ENCODE measurements around the gene RFPL4A.
"Not testable (repeated sequence)": the region's sequence is repeated elsewhere in the genome, so short reads cannot be mapped to it uniquely, and the experiment has no call there.

The RFPL4A gene

DNA sequence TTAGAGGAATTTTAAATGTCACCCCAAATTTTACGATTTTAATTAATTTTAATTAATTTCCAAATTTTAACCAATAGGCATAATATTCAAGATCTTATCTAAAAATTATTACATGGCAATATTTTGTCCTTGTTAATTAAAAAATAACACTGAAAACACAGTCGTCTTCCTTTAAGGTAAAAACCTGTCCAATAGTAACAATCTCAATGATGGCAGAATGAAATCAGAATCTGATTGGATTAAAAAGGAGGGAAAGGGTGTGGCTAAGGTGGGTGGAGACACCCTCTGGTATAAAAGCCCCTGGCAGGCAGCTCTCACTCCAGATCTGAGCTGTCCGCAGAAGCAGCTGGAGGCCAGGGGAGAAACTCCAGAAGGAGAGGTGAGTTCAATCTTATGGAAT is at the start of gene RFPL4A:
TSS of gene RFPL4A (plus strand) at position 301 of the 400 bp plus-strand sequence. CDS start 2,704 bp downstream, outside the sequence.
- not testable (repeated sequence) for DNase-seq

DNA sequence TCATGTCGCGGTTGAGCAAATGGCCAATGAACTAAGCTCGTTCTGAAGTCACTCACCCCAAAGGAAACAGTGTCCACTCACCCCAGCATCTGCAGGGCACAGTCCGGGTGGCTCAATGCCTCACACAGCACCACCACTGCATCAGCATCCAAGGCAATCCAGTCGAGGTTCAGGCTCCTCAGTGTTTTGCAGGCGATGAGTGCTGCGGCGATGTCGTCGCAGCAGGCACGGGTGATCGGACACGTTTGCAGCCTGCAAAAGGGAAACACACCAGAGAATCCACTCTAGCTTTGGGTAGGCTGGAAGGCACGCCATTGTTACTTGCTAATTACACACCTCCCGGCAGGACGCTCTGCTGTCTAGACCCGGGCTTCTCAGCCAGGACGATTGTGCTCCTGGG is 47.2 kb upstream of the RFPL4A start:
- DNase-seq = no peak

DNA sequence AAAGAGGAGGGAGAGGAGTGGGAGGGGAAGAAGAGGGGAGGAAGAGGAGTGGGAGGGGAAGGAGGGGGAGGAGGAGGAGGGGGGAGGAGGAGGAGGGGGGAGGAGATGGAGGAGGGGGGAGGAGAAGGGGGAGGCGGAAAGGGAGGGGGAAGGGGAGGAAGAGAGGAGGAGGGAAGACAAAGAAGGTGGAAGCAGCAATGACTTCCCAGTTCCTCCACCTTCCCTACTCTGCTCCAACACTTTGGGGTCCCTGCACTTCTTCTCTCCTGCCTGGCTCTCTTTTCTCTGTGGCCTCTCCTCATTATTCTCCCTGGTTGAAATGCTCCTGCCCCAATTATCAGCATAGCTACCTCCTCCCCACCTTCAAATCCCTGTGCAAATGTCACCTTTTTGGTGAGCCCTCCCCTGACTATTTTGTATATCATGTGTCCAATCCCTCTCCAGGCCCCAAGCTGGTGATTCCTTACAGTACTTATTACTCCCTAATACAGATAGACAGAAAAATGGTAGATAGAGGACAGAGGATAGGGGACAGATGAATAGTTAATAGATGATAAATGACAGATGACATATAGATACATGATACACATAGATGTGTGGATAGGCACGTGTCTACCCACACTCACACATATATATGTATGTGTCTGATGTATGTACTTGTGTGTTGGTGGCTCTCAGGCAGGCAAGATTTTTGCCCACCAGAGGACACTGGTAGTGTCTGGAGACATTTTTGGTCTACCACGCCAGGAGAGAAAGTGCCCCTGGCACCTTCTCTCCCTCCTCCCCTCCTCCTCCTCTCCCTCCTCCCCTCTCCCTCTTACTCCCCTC is 45.9 kb upstream of the RFPL4A start:
- DNase-seq = no peak

DNA sequence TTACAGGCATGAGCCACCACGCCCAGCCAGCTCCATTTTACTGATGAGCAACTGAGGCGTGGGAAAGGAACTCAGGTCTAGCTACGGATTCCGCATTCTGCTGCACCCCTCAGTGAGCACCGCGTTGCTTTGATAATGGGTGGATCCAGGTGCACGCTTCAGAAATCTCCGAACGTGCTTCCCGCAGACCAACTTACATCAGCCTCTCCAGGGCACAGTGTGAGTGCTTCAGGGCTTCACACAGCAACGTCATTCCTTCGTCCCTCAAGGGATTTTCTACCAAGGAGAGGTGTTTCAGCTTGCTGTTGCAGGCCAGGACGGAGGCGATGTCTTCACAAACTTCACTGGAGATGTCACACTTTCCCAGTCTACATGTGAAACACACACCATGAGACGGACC is 42.4 kb upstream of the RFPL4A start:
- DNase-seq = no peak

GRCh38 chr19:55717251-55717650 is 41.6 kb upstream of the RFPL4A start:
- no peak for DNase-seq

DNA sequence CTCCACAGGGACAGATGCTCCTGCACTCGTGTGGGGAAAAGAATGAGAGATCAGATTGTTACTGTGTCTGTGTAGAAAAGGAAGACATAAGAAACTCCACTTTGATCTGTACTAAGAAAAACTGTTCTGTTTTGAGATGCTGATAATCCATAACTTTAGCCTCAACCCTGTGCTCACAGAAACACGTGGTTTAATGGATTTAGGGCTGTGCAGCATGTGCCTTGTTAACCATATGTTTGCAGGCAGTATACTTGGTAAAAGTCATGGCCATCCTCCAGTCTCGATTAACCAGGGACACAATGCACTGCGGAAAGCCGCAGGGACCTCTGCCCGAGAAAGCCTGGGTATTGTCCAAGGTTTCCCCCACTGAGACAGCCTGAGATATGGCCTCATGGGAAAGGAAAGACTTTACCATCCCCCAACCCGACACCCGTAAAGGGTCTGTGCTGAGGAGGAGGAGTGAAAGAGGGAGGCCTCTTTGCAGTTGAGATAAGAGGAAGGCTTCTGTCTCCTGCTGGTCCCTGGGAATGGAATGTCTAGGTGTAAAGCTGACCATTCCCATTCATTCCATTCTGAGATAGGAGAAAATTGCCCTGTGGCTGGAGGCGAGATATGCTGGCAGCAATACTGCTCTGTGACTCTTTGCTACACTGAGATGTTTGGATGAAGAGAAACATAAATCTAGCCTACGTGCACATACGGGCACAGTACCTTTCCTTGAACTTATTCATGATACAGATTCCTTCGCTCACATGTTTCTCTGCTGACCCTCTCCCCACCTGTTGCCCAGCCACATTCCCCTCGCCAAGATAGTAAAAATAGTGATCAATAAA is 40.8 kb upstream of the RFPL4A start:
- not testable (repeated sequence) for DNase-seq

DNA sequence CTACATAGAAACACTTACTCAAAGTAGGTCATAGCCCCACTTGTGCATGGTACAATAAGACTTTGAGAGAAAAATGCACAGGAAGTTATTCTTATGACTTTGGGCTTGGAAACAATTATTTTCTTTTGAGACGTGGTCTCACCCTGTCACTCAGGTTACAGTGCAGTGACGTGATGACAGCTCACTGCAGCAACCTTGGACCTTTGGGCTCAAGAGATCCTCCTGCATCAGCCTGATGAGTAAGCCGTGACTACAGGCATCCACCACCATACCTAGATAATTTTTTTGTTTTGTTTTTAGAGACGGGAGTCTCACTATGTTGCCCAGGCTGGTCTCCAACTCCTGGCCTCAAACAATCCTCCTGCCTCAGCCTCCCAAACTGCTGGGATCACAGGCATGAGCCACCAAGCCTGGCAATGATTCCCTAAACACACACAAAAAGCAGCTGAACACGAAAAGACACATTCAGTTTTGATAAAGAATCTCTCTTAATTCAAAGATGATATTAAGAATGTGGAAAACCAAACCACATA is 38.6 kb upstream of the RFPL4A start:
- DNase-seq = no peak

GRCh38 chr19:55720801-55721200 is 38.1 kb upstream of the RFPL4A start:
- DNase-seq = no peak

- no peak for DNase-seq
Measured at GRCh38 chr19:55723491-55723890, 35.4 kb upstream of the RFPL4A start.

DNA sequence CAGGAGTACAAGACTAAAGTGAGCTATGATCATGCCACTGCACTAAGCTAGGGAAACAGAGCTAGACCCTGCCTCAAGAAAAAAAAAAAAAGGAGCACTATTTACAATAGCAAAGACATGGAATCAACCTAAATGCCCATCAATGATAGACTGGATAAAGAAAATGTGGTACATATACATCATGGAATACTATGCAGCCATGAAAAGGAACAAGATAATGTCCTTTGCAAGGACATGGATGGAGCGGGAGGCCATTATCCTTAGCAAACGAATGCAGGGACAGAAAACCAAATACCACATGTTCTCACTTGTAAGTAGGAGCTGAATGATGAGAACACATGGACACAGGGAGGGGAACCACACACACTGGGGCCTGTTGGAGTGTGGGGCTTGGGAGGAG is 28.5 kb upstream of the RFPL4A start:
- DNase-seq = not testable (repeated sequence)

DNA sequence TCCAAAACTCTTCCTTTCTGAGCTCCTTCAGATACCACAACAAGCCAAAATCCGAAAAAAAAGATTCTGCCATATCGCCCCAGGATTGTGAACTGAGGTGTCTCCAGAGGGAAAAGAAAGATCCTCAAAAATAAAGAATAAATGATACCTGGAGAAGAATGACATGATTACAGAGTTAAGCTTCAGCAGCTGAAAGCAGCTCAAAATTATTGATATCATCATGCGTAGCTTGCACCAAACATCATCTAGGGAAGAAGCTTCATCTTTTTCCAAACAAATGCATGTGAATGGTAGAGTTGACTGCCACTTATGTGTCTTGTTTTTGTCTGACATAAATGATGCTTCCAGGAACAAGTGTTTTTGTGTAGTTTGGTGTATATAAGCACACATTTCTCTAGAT is 20.6 kb upstream of the RFPL4A start, which contains the start of gene NLRP9:
TSS of gene NLRP9 (minus strand) at position 101 of the 400 bp plus-strand sequence. CDS start at position 73, 28 bp downstream.
- DNase-seq = no peak

- no peak for DNase-seq
Measured at GRCh38 chr19:55750715-55751114, 8.2 kb upstream of the RFPL4A start.

- no peak for DNase-seq
Measured at GRCh38 chr19:55753401-55753800, 5.5 kb upstream of the RFPL4A start.

GRCh38 chr19:55756808-55757207 is 2.1 kb upstream of the RFPL4A start:
- not testable (repeated sequence) for DNase-seq

GRCh38 chr19:55766466-55766865 is 7.6 kb downstream of the RFPL4A start:
- no peak for DNase-seq

DNA sequence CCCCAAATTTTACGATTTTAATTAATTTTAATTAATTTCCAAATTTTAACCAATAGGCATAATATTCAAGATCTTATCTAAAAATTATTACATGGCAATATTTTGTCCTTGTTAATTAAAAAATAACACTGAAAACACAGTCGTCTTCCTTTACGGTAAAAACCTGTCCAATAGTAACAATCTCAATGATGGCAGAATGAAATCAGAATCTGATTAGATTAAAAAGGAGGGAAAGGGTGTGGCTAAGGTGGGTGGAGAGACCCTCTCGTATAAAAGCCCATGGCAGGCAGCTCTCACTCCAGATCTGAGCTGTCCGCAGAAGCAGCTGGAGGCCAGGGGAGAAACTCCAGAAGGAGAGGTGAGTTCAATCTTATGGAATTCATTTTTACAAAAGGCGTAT is 9.9 kb downstream of the RFPL4A start, which contains the start of gene RFPL4AL1:
TSS of gene RFPL4AL1 (plus strand) at position 301 of the 400 bp plus-strand sequence. CDS start 2,687 bp downstream, outside the sequence.
- DNase-seq = not testable (repeated sequence)

DNA sequence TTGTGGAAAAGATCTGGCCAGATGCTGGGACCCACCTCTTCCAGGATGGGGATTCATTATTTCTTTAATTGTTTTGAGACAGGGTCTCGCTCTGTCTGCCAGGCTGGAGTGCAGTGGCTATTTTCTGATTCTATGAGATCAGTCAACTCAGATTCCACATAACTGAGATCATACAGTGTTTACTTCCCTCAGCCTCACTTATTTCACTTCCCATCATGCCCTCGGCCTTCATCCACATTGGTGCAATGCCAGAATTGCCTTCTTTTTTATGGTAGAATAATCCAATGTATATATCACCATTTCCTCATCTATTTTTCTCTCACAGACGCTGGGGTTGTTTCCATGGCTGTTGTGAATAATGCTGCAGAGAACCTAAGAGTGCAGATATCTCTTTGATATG is 10.7 kb downstream of the RFPL4A start:
- DNase-seq = not testable (repeated sequence)

GRCh38 chr19:55777528-55777927 is 18.6 kb downstream of the RFPL4A start:
- DNase-seq = no peak

DNA sequence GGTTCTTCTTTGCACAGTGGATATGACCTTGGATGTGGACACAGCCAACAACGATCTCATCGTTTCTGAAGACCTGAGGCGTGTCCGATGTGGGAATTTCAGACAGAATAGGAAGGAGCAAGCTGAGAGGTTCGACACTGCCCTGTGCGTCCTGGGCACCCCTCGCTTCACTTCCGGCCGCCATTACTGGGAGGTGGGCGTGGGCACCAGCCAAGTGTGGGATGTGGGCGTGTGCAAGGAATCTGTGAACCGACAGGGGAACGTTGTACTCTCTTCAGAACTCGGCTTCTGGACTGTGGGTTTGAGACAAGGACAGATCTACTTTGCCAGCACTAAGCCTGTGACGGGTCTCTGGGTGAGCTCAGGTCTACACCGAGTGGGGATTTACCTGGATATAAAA is 19.4 kb downstream of the RFPL4A start:
- no peak for DNase-seq

DNA sequence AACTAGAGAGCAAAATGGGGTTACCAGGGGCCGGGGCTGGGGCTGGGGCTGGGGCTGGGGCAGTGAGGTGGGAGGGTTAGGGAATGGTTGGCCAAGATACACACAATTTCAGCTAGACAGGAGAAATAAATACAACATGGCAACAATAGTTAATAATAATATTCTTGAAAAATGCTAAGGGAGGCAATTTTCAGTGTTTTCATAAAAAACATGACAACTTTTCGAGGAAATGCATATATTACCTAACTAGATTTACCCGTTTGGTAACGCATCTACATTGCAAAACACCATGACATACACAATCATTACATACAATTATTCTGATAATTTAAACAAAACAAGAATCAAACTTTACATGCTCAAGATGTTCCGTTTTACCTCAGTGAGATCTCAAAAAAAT is 22.2 kb downstream of the RFPL4A start:
- no peak for DNase-seq

DNA sequence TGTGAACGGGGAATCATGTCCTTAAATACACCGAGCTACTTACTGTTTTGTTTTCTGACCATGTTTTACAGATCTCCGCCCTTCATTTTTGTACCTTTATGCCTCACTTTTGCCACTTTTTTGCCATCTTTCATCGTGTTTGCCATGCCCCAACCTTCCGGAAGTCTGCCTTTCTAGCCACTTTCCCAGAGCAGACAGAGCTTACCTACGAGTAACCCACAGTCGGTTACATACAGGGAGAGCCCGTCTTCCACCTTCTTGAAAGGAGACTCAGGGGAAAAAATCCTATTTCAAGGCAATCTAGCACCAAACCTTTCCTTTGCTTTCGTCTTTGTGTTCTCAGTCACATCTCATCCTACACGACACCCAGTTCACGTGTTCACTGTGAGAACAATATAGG is 36.1 kb downstream of the RFPL4A start:
- no peak for DNase-seq

GRCh38 chr19:55801416-55801815 is 42.5 kb downstream of the RFPL4A start:
- no peak for DNase-seq

GRCh38 chr19:55802281-55802680 is 43.4 kb downstream of the RFPL4A start:
- no peak for DNase-seq

All from CD4-positive, alpha-beta T cell treated with Interleukin-1 beta for 1 hour (primary cell).